Spleen (tissue), 3 donors: Measurements from ENCODE around the gene MICAL2.

Experiments used
- POLR2A ChIP-seq, 3 donors: fragments of 450-650 bp; IDR thresholded peaks; one replicate each; pipeline ENCODE4 v1.5.1; 2017; ENCODE audit warnings: antibody characterized with exemption in 3 of 3, mild to moderate bottlenecking in 1 of 3
- POLR2AphosphoS5 ChIP-seq, 3 donors: sonication (generic); formaldehyde crosslinking; IDR thresholded peaks; one replicate each; pipeline ENCODE4 v1.5.1; 2017; ENCODE audit warnings: antibody characterized with exemption in 3 of 3

DNA sequence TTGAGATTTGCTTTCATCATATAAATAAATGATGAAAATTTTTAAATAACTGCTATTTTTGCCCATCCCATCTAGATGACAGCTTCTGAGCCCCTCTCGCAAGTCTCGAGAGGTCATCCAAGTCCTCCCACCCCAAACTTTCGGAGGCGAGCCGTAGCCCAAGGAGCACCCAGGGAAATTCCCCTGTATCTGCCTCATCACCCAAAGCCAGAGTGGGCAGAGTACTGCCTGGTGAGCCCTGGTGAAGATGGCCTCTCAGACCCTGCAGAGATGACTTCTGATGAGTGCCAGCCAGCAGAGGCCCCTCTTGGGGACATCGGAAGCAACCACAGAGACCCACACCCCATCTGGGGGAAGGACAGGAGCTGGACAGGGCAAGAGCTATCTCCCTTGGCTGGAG lies 183.1 kb downstream of the MICAL2 start:
- TF ChIP-seq POLR2A (IDR thresholded peaks at IDR 0.05): no peak
- no peak for TF ChIP-seq POLR2AphosphoS5 (IDR thresholded peaks at IDR 0.05)
